Measurements from ENCODE around the gene NRIP3.

DNA sequence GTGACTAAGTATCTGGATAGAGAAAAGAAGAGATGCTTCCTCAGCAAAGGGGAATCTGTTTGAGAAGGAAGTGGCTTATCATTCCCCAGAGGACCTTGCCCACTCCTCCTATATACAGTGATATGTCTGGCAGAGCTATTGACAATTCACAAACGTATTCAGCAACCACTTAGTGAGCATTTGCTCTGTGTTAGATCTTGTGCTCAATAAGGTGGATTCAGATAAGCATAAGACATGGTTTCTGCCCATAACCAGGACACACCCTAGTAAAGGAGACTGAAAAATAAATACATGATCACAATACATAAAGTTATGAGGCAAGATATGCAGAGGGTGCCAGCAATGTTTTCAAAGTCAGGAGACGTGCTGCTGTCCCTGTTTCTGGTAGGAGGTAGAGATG lies 41.0 kb downstream of the NRIP3 start:
- TF ChIP-seq, protein P1, sequence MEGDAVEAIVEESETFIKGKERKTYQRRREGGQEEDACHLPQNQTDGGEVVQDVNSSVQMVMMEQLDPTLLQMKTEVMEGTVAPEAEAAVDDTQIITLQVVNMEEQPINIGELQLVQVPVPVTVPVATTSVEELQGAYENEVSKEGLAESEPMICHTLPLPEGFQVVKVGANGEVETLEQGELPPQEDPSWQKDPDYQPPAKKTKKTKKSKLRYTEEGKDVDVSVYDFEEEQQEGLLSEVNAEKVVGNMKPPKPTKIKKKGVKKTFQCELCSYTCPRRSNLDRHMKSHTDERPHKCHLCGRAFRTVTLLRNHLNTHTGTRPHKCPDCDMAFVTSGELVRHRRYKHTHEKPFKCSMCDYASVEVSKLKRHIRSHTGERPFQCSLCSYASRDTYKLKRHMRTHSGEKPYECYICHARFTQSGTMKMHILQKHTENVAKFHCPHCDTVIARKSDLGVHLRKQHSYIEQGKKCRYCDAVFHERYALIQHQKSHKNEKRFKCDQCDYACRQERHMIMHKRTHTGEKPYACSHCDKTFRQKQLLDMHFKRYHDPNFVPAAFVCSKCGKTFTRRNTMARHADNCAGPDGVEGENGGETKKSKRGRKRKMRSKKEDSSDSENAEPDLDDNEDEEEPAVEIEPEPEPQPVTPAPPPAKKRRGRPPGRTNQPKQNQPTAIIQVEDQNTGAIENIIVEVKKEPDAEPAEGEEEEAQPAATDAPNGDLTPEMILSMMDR (IDR thresholded peaks at IDR 0.05), result no peak
- TF ChIP-seq SIN3A (IDR thresholded peaks at IDR 0.05; ENCODE audit: borderline replicate concordance, insufficient read depth, low read depth, low read length) (no peak), POLR2AphosphoS5 (IDR thresholded peaks at IDR 0.05; ENCODE audit: low read depth, low read length) (no peak), TCF7L2 (IDR thresholded peaks at IDR 0.05; ENCODE audit: low read depth, low read length) (no peak)

Measured in Panc1 (cell line).